Measurements from ENCODE around the gene FNDC3B.

FNDC3B gene

DNA sequence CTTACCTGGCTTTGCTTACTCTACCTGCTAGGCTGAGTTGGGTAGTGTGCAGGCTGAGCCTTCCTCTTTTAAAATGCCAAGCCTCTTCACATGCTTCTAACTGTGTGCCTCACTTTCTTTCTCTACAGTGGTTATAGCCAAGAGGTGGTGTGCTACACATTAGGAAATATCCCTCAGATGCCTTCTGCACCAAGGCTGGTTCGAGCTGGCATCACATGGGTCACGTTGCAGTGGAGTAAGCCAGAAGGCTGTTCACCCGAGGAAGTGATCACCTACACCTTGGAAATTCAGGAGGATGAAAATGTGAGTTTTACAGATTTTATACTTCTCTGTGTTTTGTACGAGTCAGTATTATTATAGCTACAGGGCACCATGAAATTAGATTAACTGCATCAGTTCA lies 291.0 kb downstream of the FNDC3B start:
- no peaks in the 10 kb centered on the region for H3K4me1 ChIP-seq (ENCODE audit: control insufficient read depth in 1 of 2, insufficient read depth in 1 of 2, low read depth in 1 of 2, low read length in 1 of 2)
- peak overlapping the region; percentile 30 for H3K27ac ChIP-seq
- H3K9me3 ChIP-seq: no peaks in the 10 kb centered on the region
- TF ChIP-seq, protein P1, sequence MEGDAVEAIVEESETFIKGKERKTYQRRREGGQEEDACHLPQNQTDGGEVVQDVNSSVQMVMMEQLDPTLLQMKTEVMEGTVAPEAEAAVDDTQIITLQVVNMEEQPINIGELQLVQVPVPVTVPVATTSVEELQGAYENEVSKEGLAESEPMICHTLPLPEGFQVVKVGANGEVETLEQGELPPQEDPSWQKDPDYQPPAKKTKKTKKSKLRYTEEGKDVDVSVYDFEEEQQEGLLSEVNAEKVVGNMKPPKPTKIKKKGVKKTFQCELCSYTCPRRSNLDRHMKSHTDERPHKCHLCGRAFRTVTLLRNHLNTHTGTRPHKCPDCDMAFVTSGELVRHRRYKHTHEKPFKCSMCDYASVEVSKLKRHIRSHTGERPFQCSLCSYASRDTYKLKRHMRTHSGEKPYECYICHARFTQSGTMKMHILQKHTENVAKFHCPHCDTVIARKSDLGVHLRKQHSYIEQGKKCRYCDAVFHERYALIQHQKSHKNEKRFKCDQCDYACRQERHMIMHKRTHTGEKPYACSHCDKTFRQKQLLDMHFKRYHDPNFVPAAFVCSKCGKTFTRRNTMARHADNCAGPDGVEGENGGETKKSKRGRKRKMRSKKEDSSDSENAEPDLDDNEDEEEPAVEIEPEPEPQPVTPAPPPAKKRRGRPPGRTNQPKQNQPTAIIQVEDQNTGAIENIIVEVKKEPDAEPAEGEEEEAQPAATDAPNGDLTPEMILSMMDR (IDR thresholded peaks at IDR 0.05): no peak
- H3K4me3 ChIP-seq (ENCODE audit: low read depth in 1 of 2, low read length in 1 of 2): no peak overlapping the region
- peaks cover 90% of the 10 kb centered on the region for H3K36me3 ChIP-seq
- no peaks in the 10 kb centered on the region for H3K27me3 ChIP-seq

GRCh38 chr3:172332256-172333041 lies 293.1 kb downstream of the FNDC3B start:
- Histone ChIP-seq H3K4me1 (ENCODE audit: control insufficient read depth in 1 of 2, insufficient read depth in 1 of 2, low read depth in 1 of 2, low read length in 1 of 2) (no peaks in the 10 kb centered on the region), H3K36me3 (peaks cover 89% of the 10 kb centered on the region), H3K27me3 (no peaks in the 10 kb centered on the region), H3K9me3 (no peaks in the 10 kb centered on the region), H3K27ac (peak overlapping the region; percentile 47), H3K4me3 (ENCODE audit: low read depth in 1 of 2, low read length in 1 of 2) (no peak overlapping the region)
- TF ChIP-seq, protein P1 (IDR thresholded peaks at IDR 0.05): peak; percentile 85

DNA sequence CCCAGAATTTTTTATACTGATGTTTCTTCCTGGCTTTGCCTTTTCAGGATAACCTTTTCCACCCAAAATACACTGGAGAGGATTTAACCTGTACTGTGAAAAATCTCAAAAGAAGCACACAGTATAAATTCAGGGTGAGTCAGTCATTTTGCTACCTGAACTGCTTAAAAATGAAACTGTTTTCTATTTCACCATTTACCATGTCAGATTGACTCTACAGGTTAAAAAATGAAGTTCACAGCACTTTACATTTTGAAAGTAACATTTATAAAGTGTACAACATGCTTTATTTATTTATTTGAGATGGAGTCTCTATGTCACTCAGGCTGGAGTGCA lies 293.6 kb downstream of the FNDC3B start:
- Histone ChIP-seq H3K9me3 (no peaks in the 10 kb centered on the region), H3K27ac (peak overlapping the region; percentile 47)

GRCh38 chr3:172333692-172334457 lies 294.5 kb downstream of the FNDC3B start:
- Histone ChIP-seq H3K36me3 (peaks cover 88% of the 10 kb centered on the region), H3K9me3 (no peaks in the 10 kb centered on the region), H3K27ac (no peak overlapping the region), H3K27me3 (no peaks in the 10 kb centered on the region), H3K4me1 (ENCODE audit: control insufficient read depth in 1 of 2, insufficient read depth in 1 of 2, low read depth in 1 of 2, low read length in 1 of 2) (no peaks in the 10 kb centered on the region), H3K4me3 (ENCODE audit: low read depth in 1 of 2, low read length in 1 of 2) (no peak overlapping the region)
- TF ChIP-seq, protein P1 (IDR thresholded peaks at IDR 0.05): no peak

More for the DNA sequence above, 293.6 kb downstream of the FNDC3B start:
- no peaks in the 10 kb centered on the region for H3K4me1 ChIP-seq (ENCODE audit: control insufficient read depth in 1 of 2, insufficient read depth in 1 of 2, low read depth in 1 of 2, low read length in 1 of 2)
- TF ChIP-seq, protein P1 (IDR thresholded peaks at IDR 0.05): no peak
- H3K4me3 ChIP-seq (ENCODE audit: low read depth in 1 of 2, low read length in 1 of 2): no peak overlapping the region
- peaks cover 89% of the 10 kb centered on the region for H3K36me3 ChIP-seq
- H3K27me3 ChIP-seq: no peaks in the 10 kb centered on the region

- Histone ChIP-seq H3K36me3 (peaks cover 88% of the 10 kb centered on the region), H3K4me3 (ENCODE audit: low read depth in 1 of 2, low read length in 1 of 2) (no peak overlapping the region), H3K27ac (no peak overlapping the region), H3K27me3 (no peaks in the 10 kb centered on the region), H3K4me1 (ENCODE audit: control insufficient read depth in 1 of 2, insufficient read depth in 1 of 2, low read depth in 1 of 2, low read length in 1 of 2) (no peaks in the 10 kb centered on the region), H3K9me3 (no peaks in the 10 kb centered on the region)
- TF ChIP-seq, protein P1 (IDR thresholded peaks at IDR 0.05): no peak
Observed at GRCh38 chr3:172334671-172335207, 295.4 kb downstream of the FNDC3B start.
